Non-pigmented ciliary epithelial cell (primary cell): Measurements from ENCODE around the gene CRHBP.
"Not testable (repeated sequence)": the region's sequence is repeated elsewhere in the genome, so short reads cannot be mapped to it uniquely, and the experiment has no call there.

Source experiments
- DNase-seq: peaks from one replicate; pipeline ENCODE4 v3.0.0-alpha.2; 2010; ENCODE audit warnings: low read depth

Gene CRHBP

GRCh38 chr5:76958991-76959767 lies 6.3 kb downstream of the CRHBP start:
- peak; percentile 79 for DNase-seq

GRCh38 chr5:76960004-76960625 lies 7.3 kb downstream of the CRHBP start:
- DNase-seq: no peak

GRCh38 chr5:76964060-76964459 lies 11.2 kb downstream of the CRHBP start:
- DNase-seq: no peak

- DNase-seq: no peak
Measured at GRCh38 chr5:76971511-76971910, 18.7 kb downstream of the CRHBP start.

GRCh38 chr5:76972689-76973088 lies 19.8 kb downstream of the CRHBP start:
- DNase-seq: no peak

- no peak for DNase-seq
Measured at GRCh38 chr5:76974785-76975184, 21.9 kb downstream of the CRHBP start.

GRCh38 chr5:76978869-76979268 lies 26.0 kb downstream of the CRHBP start:
- DNase-seq: no peak

- no peak for DNase-seq
Measured at GRCh38 chr5:76980518-76981144, 27.8 kb downstream of the CRHBP start.

GRCh38 chr5:76982450-76982849 lies 29.6 kb downstream of the CRHBP start:
- no peak for DNase-seq

GRCh38 chr5:76983468-76983867 lies 30.6 kb downstream of the CRHBP start:
- no peak for DNase-seq

GRCh38 chr5:76986825-76987526 lies 34.1 kb downstream of the CRHBP start:
- DNase-seq: no peak

- DNase-seq: no peak
Measured at GRCh38 chr5:76990899-76991459, 38.1 kb downstream of the CRHBP start.

GRCh38 chr5:76993436-76993835 lies 40.6 kb downstream of the CRHBP start:
- not testable (repeated sequence) for DNase-seq

- no peak for DNase-seq
Measured at GRCh38 chr5:76994337-76994736, 41.5 kb downstream of the CRHBP start.

- DNase-seq: not testable (repeated sequence)
Measured at GRCh38 chr5:76998251-76998650, 45.4 kb downstream of the CRHBP start.

- DNase-seq: peak; percentile 77
Measured at GRCh38 chr5:76999451-76999850, 46.6 kb downstream of the CRHBP start.

GRCh38 chr5:77003246-77003645 lies 50.4 kb downstream of the CRHBP start:
- DNase-seq: no peak

GRCh38 chr5:77006124-77006523 lies 53.3 kb downstream of the CRHBP start:
- no peak for DNase-seq

GRCh38 chr5:77008413-77008812 lies 55.6 kb downstream of the CRHBP start:
- DNase-seq: no peak

GRCh38 chr5:77010243-77010642 lies 57.4 kb downstream of the CRHBP start:
- no peak for DNase-seq

- no peak for DNase-seq
Measured at GRCh38 chr5:77011498-77011897, 58.7 kb downstream of the CRHBP start.

- DNase-seq: no peak
Measured at GRCh38 chr5:77012601-77013000, 59.8 kb downstream of the CRHBP start.
